HepG2 (cell line): ENCODE measurements around the gene PRKCZ. TPM values are rescaled to one million over a fixed set of nuclear protein-coding genes. Genes with fewer than 3 reads are reported as not detected.

ENCODE experiments used
- AKNA ChIP-seq: sonication (generic); formaldehyde crosslinking; IDR thresholded peaks from 2 replicates; pipeline ENCODE4 v1.4.0; 2020; ENCODE audit warnings: missing genetic modification reagents, borderline replicate concordance
- ETV5 ChIP-seq: IDR thresholded peaks from 2 replicates; pipeline ENCODE4 v1.6.1; 2018; ENCODE audit warnings: missing biosample characterization, missing genetic modification reagents, inconsistent platforms, borderline replicate concordance
- HNF1B ChIP-seq: sonication (generic); formaldehyde crosslinking; IDR thresholded peaks from 2 replicates; pipeline ENCODE4 v1.5.1; 2020; ENCODE audit warnings: mild to moderate bottlenecking, moderate library complexity, missing genetic modification reagents
- PRDM10 ChIP-seq: sonication (generic); formaldehyde crosslinking; IDR thresholded peaks from 2 replicates; pipeline ENCODE4 v1.4.0; 2020; ENCODE audit warnings: low read depth, missing genetic modification reagents
- RARG ChIP-seq: sonication (generic); formaldehyde crosslinking; IDR thresholded peaks from 2 replicates; pipeline ENCODE4 v1.4.0; 2020; ENCODE audit warnings: low read depth, mild to moderate bottlenecking, missing genetic modification reagents
- RBAK ChIP-seq: sonication (generic); formaldehyde crosslinking; IDR thresholded peaks from 2 replicates; pipeline ENCODE4 v1.5.1; 2020; ENCODE audit warnings: mild to moderate bottlenecking, missing genetic modification reagents
- RFX3 ChIP-seq: IDR thresholded peaks from 2 replicates; pipeline ENCODE4 v1.6.1; 2016; ENCODE audit warnings: missing biosample characterization, missing genetic modification reagents
- ZBTB2 ChIP-seq: sonication (generic); formaldehyde crosslinking; IDR thresholded peaks from 2 replicates; pipeline ENCODE4 v1.8.0; 2022; ENCODE audit warnings: low read depth, missing genetic modification reagents
- ZFYVE20 ChIP-seq: sonication (generic); formaldehyde crosslinking; IDR thresholded peaks from 2 replicates; pipeline ENCODE4 v1.8.0; 2023; ENCODE audit warnings: low read depth, mild to moderate bottlenecking, moderate library complexity, missing genetic modification reagents, borderline replicate concordance
- ZNF317 ChIP-seq: sonication (generic); formaldehyde crosslinking; IDR thresholded peaks from 2 replicates; pipeline ENCODE4 v1.5.0; 2020; ENCODE audit warnings: mild to moderate bottlenecking, missing genetic modification reagents
- polyA plus RNA-seq, 8 experiments: library from polyadenylated mRNA; depleted of rRNA in 3 of 8; stranded (reverse) in 7 of 8; unstranded in 1 of 8; fragments of >200 nt; fragmentation: Illumina TruSeq in 4 of 8; extraction: Trizol in 4 of 8; gene quantifications; 2 replicates each; pipeline versions ENCODE4 v1.2.1 to v1.2.3, GENCODE V29; 2011 to 2016; ENCODE audit warnings: low read depth in 4 of 8, missing spikeins in 1 of 8, mixed read lengths in 1 of 8; ENCODE audit not compliant: insufficient read depth in 1 of 8
- total RNA-seq, 5 experiments: library from RNA; depleted of rRNA; stranded (reverse); fragments of >200 nt; fragmentation: Illumina TruSeq; extraction: Trizol; gene quantifications; 2 replicates each; pipeline ENCODE4 v1.2.3, GENCODE V29; 2016; ENCODE audit warnings: low read depth in 1 of 5
- TF ChIP-seq, protein P1 (sequence below): sonication (generic); formaldehyde crosslinking; IDR thresholded peaks from 2 replicates; pipeline ENCODE4 v1.4.0; 2020; ENCODE audit warnings: missing genetic modification reagents

PRKCZ gene
- total and polyA plus RNA-seq, 2 of the 13 experiments (the other 11 are each of a cell fraction or from before 2014, with no cell fraction given): 34.7 to 85.2 TPM

- TF ChIP-seq ZFYVE20 (CRISPR knock-in tag) (no peak), ZBTB2 (CRISPR knock-in tag) (peak; percentile 66; the same call in 1 of the 2 replicates), PRDM10 (CRISPR knock-in tag) (no peak), RARG (CRISPR knock-in tag) (no peak), RBAK (CRISPR knock-in tag) (no peak), AKNA (CRISPR knock-in tag) (no peak), RFX3 (no peak), ETV5 (CRISPR knock-in tag) (no peak), ZNF317 (no peak), HNF1B (CRISPR knock-in tag) (no peak)
- TF ChIP-seq, protein P1, sequence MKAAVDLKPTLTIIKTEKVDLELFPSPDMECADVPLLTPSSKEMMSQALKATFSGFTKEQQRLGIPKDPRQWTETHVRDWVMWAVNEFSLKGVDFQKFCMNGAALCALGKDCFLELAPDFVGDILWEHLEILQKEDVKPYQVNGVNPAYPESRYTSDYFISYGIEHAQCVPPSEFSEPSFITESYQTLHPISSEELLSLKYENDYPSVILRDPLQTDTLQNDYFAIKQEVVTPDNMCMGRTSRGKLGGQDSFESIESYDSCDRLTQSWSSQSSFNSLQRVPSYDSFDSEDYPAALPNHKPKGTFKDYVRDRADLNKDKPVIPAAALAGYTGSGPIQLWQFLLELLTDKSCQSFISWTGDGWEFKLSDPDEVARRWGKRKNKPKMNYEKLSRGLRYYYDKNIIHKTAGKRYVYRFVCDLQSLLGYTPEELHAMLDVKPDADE (CRISPR knock-in tag): no peak
Observed at GRCh38 chr1:2044510-2045319, 5.5 kb upstream of the PRKCZ start (continued).
